Stimulated activated CD8-positive, alpha-beta memory T cell treated with anti-CD3 and anti-CD28 coated beads, Interleukin-15, amount 100 ng/mL, for 48 hours (primary cell): ENCODE results near the gene RINT1.

Experiments
- DNase-seq, 2 donors: peaks; one replicate each; pipeline ENCODE4 v3.0.0-alpha.2; 2020; ENCODE audit warnings: low read depth in 2 of 2

RINT1 gene

GRCh38 chr7:105599551-105599950 lies 67.5 kb downstream of the RINT1 start:
- DNase-seq = no peak

DNA sequence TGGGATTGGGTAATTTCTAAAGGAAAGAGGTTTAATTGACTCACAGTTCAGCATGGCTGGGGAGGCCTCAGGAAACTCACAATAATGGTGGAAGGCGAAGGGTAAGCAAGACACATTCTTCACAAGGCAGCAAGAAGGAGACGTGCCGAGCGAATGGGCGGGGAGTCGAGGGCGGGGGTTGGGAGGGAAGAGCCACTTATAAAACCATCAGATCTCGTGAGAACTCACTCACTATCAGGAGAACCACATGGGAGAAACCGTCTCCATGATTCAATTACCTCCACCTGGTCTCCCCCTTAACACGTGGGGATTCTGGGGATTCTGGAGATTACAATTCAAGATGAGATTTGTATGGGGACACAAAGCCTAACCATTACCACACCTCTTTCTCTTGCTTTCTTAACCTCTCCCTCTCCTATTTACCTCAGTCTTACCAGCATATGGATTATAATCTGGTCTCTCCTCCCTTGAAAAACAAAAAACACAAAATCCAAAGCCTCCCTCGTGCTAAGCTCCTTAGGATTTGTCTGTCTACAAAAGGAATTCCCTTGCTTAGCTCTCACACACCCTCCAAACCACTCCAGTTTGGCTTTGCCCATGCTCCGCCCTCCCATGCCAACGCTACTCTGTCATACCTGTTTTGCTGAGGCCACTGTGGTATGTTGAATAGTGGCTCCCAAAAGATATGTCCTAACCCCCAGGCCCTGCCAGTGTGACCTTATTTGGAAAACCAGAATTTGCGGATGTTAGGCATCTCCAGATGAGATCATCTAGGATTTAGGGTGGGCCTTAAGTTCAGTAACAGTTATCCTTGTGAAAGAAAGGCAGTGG lies 68.9 kb downstream of the RINT1 start:
- DNase-seq = no peak

- DNase-seq = no peak
These were observed 70.6 kb downstream of the RINT1 start for GRCh38 chr7:105602325-105603305.

DNA sequence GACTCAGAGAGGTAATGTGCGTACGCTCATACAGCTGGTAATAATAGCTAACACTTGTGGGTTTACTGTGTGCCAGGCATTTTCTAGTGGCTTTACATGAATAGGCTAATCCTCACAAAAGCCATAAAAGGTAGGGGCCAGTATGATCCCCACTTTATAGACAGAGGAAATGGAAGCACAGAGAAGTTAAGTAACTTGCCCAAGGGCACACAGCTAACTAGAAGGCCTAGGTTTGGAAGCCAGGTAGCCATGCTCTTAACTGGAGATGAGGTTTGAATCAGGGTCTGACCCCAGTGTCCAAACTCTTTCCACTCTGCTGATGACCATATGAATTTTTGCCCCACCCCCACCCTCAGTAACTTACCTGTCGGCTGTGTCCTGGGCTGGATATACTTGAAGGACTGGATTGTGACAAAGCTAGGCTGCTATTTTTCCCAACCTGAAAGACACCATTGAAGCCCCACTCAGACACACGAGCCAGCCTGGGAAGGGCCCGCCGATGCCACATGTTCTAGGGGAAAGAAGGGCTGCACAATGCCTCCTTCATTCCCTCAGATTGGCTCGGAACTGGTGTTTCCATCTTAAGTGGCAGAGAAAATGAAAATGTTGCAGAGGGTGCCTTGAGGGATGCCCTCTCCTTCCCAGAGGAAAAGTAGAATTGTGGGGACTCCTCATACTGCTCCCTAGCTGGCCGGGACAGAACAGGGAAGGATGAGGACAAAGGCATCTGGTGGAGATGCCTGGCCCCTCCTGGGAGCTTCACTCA lies 78.3 kb downstream of the RINT1 start:
- DNase-seq = no peak

- no peak for DNase-seq
These were observed 80.1 kb downstream of the RINT1 start for GRCh38 chr7:105611856-105612775.

DNA sequence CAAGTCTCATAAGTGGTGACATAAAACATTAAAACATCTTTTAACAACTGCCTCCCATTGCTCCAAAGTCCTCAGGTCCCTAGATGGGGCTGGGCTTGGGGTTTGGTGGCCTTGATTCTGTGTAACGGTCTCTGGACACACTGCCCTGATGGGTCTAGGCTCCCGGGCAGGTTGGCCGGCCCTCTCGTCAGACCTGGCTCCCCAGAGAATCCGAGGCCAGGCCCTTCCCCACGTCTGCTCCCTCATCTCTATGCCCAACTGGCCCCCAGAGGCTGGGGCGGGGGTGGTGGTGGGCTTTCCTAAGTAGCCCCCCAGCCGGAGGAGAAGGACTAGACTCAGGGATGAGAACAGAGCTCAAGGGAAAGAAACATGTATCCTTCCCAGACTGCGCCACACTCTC lies 80.8 kb downstream of the RINT1 start:
- DNase-seq = no peak

DNA sequence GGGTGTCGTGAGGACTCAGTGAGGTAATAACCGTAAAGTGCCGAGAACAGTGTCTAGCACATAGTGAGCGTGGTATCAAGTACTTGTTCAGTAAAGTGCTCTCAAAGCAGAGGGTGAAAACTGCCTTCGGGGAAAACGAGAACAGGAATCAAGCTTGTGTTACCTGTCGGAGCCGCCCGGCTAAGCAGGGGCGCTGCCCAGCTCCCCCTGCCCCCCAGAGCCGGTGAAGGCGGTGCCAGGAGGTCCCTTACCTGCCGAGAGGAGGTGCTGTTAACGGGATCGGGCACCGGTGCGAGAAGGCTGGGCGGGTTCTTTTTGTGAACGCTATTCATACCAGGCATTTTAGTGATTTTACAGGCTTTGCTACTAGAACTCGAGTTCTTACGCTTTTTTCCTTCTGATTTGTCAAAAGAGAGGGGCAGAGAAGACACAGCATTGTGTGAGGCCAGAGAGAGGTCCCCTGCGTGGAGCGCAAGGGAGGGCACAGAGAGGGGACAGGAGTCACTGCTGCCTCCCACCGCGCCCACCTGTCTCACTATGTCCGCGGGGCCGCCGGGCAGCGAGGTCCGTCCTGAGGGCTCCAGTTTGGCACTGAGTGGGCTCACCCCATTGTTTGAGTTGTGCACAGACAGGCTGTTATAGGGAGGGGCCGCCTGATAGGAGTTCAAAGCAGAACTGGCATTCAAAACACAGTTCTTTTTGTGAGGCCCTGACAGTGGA lies 81.8 kb downstream of the RINT1 start:
- DNase-seq = no peak

GRCh38 chr7:105614341-105614840 lies 82.4 kb downstream of the RINT1 start:
- DNase-seq = no peak
